Peyer's patch (tissue), 4 donors: Measurements from ENCODE around the gene C2CD4C. TPM values are rescaled to one million over a fixed set of nuclear protein-coding genes. Genes with fewer than 3 reads are reported as not detected.
A peak's percentile ranks its signal among the peaks of the same experiment; 100 is the strongest.
"Not testable (repeated sequence)": the region's sequence is repeated elsewhere in the genome, so short reads cannot be mapped to it uniquely, and the experiment has no call there.

ENCODE experiments used
- DNase-seq, 3 donors: peaks; one replicate each; pipeline ENCODE4 v3.0.0-alpha.2; 2017 to 2019
- H3K27ac ChIP-seq, 4 donors: fragments of 200-600 bp; sonication (generic); one replicate each; pipeline ENCODE4 v1.5.1; 2016 to 2019
- H3K27me3 ChIP-seq, 2 donors: fragments of 200-600 bp; sonication (generic); one replicate each; pipeline ENCODE4 v1.5.1; 2019
- H3K36me3 ChIP-seq, 3 donors: fragments of 200-600 bp; sonication (generic); one replicate each; pipeline ENCODE4 v1.5.1; 2016 to 2019
- H3K4me1 ChIP-seq, 4 donors: fragments of 200-600 bp; sonication (generic); one replicate each; pipeline ENCODE4 v1.5.1; 2016 to 2019
- H3K4me3 ChIP-seq, 4 donors: fragments of 200-600 bp; sonication (generic); 1 replicate in 3 of 4; 2 replicates in 1 of 4; pipeline ENCODE4 v1.5.1; 2016 to 2019; ENCODE audit warnings: mild to moderate bottlenecking in 1 of 4
- H3K9me3 ChIP-seq, 4 donors: fragments of 200-600 bp; sonication (generic); one replicate each; pipeline ENCODE4 v1.5.1; 2016 to 2019; ENCODE audit warnings: mild to moderate bottlenecking in 1 of 4
- POLR2A ChIP-seq, 2 donors: fragments of 450-650 bp; IDR thresholded peaks; one replicate each; pipeline ENCODE4 v1.5.1; 2017; ENCODE audit warnings: antibody characterized with exemption in 2 of 2, mild to moderate bottlenecking in 2 of 2, moderate library complexity in 2 of 2
- total RNA-seq, 4 donors: library from RNA; depleted of rRNA; stranded (reverse); fragments of >200 nt; gene quantifications; one replicate each; pipeline ENCODE4 v1.1.0, GENCODE V29; 2016
- TF ChIP-seq, protein P1 (sequence below), 6 experiments: fragments of 450-650 bp in 4 of 6; fragments of 200-600 bp in 2 of 6; sonication (generic) in 1 of 6; IDR thresholded peaks; one replicate each; pipeline ENCODE4 v1.5.1; 2017 to 2019; ENCODE audit warnings: antibody characterized with exemption in 6 of 6, mild to moderate bottlenecking in 3 of 6, moderate library complexity in 1 of 6

Gene C2CD4C
- total RNA-seq, 4 donors from 2014 or later, result 0.47 to 0.80 TPM; not detected in 2

DNA sequence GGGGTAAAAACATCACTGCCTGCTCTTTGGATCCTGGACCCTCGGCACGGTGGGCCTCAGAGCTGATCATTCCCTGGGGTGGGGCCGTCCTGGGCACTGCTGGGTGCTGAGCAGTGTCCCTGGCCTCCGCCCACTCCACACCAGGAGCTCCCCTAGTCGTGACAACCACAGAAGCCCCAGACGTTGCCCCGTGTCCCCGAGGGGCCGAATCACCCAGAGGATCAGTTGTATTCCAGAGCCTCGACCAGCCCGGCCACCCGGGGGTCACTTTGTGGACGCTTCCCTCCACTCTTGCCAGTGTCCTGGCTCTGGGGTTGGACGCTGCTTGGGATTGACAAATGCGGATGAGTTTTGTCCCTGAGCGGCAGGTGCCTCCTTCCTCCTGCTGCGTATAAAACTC is 10.2 kb downstream of the C2CD4C start:
- H3K4me1 ChIP-seq, result no peaks in the 10 kb centered on the region
- H3K9me3 ChIP-seq, result no peaks in the 10 kb centered on the region
- peaks cover 0 to 6% of the 10 kb centered on the region in 2 donors for H3K27me3 ChIP-seq
- H3K4me3 ChIP-seq, result no peak overlapping the region
- TF ChIP-seq POLR2A (IDR thresholded peaks at IDR 0.05), result no peak
- TF ChIP-seq, protein P1, sequence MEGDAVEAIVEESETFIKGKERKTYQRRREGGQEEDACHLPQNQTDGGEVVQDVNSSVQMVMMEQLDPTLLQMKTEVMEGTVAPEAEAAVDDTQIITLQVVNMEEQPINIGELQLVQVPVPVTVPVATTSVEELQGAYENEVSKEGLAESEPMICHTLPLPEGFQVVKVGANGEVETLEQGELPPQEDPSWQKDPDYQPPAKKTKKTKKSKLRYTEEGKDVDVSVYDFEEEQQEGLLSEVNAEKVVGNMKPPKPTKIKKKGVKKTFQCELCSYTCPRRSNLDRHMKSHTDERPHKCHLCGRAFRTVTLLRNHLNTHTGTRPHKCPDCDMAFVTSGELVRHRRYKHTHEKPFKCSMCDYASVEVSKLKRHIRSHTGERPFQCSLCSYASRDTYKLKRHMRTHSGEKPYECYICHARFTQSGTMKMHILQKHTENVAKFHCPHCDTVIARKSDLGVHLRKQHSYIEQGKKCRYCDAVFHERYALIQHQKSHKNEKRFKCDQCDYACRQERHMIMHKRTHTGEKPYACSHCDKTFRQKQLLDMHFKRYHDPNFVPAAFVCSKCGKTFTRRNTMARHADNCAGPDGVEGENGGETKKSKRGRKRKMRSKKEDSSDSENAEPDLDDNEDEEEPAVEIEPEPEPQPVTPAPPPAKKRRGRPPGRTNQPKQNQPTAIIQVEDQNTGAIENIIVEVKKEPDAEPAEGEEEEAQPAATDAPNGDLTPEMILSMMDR (IDR thresholded peaks at IDR 0.05), result no peak
- H3K27ac ChIP-seq, result no peak overlapping the region
- H3K36me3 ChIP-seq, result no peaks in the 10 kb centered on the region
- DNase-seq, result peak in 1 of 3 donors; percentile 22

DNA sequence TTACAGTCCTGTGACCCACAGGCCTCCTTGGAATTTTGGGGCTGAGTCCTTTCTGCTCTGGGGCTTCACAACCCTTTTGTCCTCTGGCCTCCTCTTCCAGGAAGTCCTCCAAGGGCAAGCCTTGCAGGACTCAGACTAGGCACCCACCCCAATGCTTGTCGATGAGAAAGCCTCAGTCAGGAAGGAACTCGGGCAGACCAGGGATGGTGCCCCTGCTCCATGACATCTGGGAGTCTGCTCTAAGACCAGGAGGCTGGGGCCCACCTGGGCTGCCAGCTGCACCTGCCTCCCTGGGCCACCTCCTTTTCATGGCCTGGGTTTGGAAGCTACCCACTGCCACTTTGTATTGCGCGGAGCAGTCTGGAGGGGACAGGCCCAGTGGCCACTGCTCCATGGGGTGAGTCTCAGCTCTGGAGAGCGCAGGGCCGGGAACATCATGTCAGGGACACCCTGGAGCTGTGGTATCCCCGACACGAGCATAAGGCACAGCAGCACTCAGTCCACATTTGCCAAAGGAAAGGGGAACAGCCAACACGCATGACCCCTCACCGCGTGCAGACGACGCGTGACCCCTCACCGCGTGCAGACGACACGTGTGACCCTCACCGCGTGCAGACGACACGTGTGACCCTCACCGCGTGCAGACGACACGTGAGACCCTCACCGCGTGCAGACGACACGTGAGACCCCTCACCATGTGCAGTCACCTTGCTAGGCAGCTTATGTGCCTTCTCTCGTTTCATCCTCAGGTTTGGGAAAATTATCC is 10.8 kb downstream of the C2CD4C start:
- DNase-seq, result peak in 1 of 3 donors; percentile 29
- no peaks in the 10 kb centered on the region for H3K36me3 ChIP-seq
- H3K9me3 ChIP-seq, result no peaks in the 10 kb centered on the region
- peaks cover 0 to 2% of the 10 kb centered on the region in 2 donors for H3K27me3 ChIP-seq
- TF ChIP-seq, protein P1 (IDR thresholded peaks at IDR 0.05), result no peak
- TF ChIP-seq POLR2A (IDR thresholded peaks at IDR 0.05), result no peak
- H3K4me3 ChIP-seq, result no peak overlapping the region
- no peaks in the 10 kb centered on the region for H3K4me1 ChIP-seq
- H3K27ac ChIP-seq, result no peak overlapping the region

GRCh38 chr19:397321-397720 is 11.6 kb downstream of the C2CD4C start:
- TF ChIP-seq, protein P1 (IDR thresholded peaks at IDR 0.05), result no peak
- TF ChIP-seq POLR2A (IDR thresholded peaks at IDR 0.05), result no peak
- no peaks in the 10 kb centered on the region for H3K36me3 ChIP-seq

DNA sequence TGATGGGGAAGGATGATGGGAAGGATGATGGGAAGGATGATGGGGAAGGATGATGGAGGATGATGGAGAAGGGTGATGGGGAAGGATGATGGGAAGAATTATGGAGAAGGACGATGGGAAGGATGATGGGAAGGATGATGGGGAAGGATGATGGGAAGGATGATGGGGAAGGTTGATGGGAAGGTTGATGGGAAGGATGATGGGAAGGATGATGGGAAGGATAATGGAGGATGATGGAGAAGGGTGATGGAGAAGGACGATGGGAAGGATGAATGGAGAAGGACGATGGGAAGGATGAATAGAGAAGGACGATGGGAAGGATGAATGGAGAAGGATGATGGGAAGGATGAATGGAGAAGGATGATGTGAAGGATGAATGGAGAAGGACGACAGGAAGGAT is 13.5 kb downstream of the C2CD4C start:
- H3K36me3 ChIP-seq, result no peaks in the 10 kb centered on the region
- no peak overlapping the region for H3K27ac ChIP-seq
- DNase-seq, result no peak
- H3K27me3 ChIP-seq, result no peaks in the 10 kb centered on the region
- H3K4me3 ChIP-seq, result no peak overlapping the region
- no peak for TF ChIP-seq POLR2A (IDR thresholded peaks at IDR 0.05)
- TF ChIP-seq, protein P1 (IDR thresholded peaks at IDR 0.05), result no peak
- no peaks in the 10 kb centered on the region for H3K4me1 ChIP-seq
- H3K9me3 ChIP-seq, result no peaks in the 10 kb centered on the region

More at GRCh38 chr19:397321-397720, 11.6 kb downstream of the C2CD4C start:
- H3K4me1 ChIP-seq, result no peaks in the 10 kb centered on the region
- no peaks in the 10 kb centered on the region for H3K9me3 ChIP-seq
- H3K27me3 ChIP-seq, result no peaks in the 10 kb centered on the region
- H3K4me3 ChIP-seq, result no peak overlapping the region
- DNase-seq, result peak in 1 of 3 donors; percentile 26
- no peak overlapping the region for H3K27ac ChIP-seq

DNA sequence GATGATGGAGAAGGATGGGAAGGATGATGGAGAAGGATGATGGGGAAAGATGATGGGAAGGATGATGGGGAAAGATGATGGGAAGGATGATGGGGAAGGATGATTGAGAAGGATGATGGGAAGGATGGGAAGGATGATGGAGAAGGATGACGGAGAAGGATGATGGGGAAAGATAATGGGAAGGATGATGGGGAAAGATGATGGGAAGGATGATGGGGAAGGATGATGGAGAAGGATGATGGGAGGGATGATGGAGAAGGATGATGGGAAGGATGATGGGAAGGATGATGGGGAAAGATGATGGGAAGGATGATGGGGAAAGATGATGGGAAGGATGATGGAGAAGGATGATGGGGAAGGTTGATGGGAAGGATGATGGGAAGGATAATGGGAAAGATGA is 14.1 kb downstream of the C2CD4C start:
- not testable (repeated sequence) for H3K27me3 ChIP-seq, H3K4me1 ChIP-seq, H3K9me3 ChIP-seq, DNase-seq, H3K4me3 ChIP-seq, H3K27ac ChIP-seq, H3K36me3 ChIP-seq

DNA sequence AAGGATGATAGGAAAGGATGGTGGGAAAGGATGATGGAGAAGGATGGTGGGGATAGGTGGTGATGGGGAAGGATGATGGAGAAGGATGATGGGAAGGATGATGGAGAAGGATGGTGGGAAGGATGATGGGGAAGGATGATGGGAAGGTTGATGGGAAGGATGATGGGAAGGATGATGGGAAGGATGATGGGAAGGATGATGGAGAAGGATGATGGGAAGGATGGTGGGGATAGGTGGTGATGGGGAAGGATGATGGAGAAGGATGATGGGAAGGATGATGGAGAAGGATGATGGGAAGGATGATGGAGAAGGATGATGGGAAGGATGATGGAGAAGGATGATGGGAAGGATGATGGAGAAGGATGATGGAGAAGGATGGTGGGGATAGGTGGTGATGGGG is 15.4 kb downstream of the C2CD4C start:
- H3K36me3 ChIP-seq, H3K4me3 ChIP-seq, H3K4me1 ChIP-seq, H3K27ac ChIP-seq, H3K9me3 ChIP-seq, DNase-seq, H3K27me3 ChIP-seq: not testable (repeated sequence)
